ENCODE data around the gene ZMYND15.

Gene ZMYND15

DNA sequence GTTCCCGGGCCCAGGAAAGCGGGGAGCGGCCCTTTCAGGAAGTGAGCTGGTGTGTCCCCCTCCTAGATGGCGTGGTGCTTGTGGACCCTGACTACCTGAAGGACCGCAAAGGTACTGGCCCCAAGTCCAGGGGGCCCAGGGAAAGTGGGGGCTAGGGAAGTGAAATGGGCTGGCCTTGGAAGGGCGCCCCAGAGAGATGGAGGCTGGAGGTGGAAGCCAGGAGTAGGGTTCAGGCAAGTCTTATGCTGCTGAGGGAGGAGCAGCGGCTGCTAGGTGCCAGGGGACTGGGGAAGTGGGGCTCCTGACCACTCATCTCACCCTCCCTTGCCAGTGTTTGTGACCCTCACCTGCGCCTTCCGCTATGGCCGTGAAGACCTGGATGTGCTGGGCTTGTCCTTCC, 23.6 kb upstream of the ZMYND15 start:
- no peak for DNase-seq

DNA sequence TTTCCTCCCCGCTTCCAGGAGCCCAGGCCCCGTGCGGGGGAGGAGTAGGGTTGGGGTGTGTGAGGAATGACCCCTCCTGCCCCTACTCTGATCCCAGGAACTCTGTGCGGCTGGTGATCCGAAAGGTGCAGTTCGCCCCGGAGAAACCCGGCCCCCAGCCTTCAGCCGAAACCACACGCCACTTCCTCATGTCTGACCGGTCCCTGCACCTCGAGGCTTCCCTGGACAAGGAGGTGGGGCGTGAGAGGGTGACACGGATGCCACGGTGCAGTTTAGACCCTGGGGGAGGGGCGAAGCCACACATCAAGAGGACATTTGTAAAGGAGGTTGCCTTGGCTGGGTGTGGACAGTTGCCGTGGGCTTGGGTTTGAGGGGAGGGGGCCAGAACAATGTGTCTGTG, 21.8 kb upstream of the ZMYND15 start:
- DNase-seq = no peak

DNA sequence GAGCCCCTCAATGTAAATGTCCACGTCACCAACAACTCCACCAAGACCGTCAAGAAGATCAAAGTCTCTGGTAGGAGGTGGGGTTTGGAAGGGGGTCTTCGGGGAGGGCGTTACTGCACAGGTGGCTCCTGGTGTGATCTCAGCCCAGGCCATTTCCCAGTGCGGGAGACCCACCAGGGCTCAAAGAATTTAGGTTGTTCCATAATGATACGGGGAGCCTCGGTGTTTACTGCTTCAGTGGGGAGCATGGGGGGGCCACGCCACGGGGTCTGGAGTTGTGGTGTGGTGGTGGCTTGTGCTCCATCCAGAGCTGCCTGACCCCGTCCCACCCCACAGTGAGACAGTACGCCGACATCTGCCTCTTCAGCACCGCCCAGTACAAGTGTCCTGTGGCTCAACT, 21.4 kb upstream of the ZMYND15 start:
- no peak for DNase-seq

DNA sequence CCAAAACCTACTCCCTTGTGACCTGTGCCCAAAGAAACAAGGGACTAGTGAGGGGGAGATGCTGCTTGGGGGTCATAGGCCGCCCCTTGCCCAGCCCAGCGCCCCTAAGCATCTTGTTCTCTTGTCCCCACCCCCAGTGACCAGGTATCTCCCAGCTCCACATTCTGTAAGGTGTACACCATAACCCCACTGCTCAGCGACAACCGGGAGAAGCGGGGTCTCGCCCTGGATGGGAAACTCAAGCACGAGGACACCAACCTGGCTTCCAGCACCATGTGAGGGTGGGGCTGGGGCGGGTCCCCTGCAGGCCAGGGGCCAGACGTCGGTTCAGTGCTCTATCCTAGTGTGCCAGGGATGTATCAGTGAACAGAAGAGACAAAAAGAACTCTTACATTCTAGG, 20.5 kb upstream of the ZMYND15 start:
- DNase-seq = no peak

- no peak for DNase-seq
These were observed 19.9 kb upstream of the ZMYND15 start for GRCh38 chr17:4719684-4720221.

DNA sequence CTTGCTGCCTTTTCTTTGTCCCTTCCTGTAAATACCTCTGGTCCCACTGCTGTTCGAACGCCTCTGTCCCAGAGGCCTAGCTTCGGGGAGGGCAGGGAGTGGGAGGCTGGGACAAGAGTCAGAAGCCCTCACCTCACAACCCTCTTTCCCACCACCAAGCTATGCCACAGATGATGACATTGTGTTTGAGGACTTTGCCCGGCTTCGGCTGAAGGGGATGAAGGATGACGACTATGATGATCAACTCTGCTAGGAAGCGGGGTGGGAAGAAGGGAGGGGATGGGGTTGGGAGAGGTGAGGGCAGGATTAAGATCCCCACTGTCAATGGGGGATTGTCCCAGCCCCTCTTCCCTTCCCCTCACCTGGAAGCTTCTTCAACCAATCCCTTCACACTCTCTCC, 18.8 kb upstream of the ZMYND15 start:
- no peak for DNase-seq

DNA sequence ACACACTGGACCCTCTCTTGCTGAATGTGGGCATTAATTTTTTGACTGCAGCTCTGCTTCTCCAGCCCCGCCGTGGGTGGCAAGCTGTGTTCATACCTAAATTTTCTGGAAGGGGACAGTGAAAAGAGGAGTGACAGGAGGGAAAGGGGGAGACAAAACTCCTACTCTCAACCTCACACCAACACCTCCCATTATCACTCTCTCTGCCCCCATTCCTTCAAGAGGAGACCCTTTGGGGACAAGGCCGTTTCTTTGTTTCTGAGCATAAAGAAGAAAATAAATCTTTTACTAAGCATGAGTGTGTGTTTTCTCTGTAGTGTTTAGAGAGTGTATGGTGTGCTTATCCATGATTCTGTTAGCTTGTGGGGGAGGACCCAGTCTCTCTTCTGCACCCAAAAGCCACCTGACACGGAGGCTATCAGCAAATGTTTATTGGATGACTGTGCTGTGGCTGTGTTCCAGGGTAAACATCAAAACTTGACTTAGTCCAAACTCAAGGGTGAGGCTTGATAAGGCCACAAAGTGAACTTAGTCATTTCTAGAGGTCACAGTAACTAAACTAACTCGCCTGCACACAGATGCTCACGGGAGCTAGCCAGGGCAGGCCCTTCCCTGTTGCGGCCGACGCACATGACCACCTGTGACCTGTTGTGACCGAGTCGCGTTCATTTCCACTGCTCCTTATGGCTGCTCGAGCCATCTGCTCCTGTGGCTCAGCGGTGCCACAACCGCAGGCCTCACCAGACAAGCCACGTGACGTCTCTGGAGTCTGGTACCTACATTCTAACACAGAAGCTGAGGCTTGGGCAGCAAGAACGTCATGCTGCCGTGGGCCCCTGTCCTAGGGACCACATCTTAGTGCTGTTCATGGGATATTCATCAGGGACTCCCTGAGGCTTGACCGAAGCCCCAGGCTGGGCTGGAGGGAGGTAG, 18.2 kb upstream of the ZMYND15 start:
- peak; percentile 56 for DNase-seq

DNA sequence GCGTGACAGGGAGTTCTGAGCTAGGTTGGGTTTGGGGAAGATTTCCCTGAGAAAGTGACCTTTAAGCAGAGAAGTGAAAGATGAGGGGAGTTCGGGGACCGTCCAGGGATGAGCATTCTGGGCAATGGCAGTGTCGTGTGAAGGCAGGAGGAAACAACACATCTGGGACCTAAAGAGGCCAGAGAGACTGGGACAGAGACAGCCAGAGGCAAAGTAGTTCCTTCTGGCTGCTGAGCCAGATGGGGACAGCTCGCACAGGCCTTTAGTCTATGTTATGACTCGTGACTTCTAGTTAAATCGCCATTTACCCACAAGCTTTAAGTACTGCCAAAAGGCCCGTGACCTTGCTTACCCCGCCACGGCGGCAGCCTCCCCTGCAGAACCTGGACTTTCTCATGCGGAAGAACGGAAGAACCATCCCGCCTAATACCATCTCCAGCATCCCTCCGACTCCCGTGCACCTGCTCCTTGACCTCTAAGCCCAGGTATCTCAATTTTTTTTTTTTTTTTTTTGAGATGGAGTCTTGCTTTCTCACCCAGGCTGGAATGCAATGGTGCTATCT, 16.9 kb upstream of the ZMYND15 start:
- no peak for DNase-seq

DNA sequence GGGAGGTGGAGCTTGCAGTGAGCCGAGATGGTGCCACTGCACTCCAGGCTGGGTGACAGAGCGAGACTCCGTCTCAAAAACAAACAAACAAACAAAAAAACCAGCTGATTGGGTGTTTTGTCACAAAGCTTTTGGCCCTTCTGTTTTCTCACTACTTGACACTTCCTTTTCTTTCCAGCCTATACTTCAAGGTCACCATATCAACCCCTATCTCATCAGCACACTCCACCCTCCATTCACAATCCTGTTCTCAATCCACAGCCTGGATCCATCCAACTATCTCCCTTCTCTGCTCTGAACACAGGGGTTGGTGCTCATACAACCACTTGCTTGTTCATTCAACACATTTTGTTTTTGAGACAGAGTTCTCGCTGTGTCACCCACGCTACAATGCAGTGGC, 15.0 kb upstream of the ZMYND15 start:
- DNase-seq = no peak

DNA sequence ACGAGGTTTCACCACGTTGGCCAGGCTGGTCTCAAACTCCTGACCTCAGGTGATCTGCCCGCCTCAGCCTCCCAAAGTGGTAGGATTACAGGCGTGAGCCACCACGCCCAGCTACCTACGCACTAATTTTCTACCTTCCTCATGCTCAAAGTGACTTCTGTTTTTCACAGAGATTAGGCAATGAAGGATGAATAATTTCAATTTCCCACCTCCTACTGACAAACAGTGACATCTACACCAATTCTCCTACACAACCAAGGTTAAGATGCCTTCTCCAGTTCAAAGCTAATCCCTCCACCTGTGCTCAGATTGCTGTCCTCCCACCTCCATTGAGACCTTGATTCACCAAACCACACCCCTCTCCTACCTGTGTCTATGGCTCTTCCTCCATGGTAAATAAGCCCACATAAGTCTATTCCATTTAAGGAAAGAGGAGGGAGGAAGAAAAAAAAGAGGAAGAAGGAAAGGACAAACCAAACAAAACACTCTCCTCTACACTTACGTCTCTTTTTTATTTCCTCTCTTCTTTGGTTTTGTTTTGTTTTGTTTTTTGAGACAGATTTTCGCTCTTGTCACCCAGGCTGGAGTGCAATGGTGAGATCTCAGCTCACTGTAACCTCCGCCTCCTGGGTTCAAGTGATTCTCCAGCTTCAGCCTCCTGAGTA, 13.9 kb upstream of the ZMYND15 start:
- DNase-seq = no peak

DNA sequence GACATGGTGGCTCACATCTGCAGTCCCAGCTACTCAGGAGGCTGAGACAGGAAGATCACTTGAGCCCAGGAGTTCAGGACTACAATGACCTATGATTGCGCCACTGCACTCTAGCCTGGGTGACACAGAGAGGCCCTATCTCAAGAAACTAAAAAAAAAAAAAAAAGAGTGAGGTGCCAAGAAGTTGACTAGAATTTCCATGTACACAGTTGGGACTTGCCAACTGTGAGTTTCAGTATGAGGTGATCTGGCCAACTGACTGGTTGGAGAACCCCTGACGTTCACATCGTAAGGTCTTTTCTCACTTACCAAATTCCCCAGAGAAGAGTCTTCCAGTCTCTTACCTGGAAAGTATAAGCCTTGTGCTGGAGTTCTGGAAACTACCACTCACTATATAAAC, 11.5 kb upstream of the ZMYND15 start:
- peak; percentile 5 for DNase-seq

DNA sequence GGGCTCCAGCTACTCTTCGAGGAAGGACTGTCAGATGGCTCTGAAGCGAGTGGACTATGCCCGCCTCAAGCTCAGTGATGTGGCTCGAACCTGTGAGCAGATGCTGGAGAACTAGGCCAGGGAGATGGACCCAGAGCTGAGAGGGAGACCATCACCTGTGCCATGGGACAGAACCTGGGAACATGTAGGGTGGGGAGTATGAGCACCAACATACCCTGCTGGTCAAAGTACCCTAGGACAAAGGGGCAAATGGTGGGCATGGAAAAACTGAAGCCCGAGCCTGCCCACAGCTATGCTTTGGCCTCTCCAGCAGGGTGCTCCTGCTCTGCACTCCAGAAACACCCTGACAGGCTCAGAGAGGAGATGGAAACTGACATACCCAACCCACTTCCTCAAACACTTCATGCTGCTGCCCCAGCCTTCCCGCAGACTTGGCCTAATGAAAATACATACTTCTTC, 6.5 kb upstream of the ZMYND15 start:
- DNase-seq = peak; percentile 67

GRCh38 chr17:4734857-4735475, 4.7 kb upstream of the ZMYND15 start:
- no peak for DNase-seq

DNA sequence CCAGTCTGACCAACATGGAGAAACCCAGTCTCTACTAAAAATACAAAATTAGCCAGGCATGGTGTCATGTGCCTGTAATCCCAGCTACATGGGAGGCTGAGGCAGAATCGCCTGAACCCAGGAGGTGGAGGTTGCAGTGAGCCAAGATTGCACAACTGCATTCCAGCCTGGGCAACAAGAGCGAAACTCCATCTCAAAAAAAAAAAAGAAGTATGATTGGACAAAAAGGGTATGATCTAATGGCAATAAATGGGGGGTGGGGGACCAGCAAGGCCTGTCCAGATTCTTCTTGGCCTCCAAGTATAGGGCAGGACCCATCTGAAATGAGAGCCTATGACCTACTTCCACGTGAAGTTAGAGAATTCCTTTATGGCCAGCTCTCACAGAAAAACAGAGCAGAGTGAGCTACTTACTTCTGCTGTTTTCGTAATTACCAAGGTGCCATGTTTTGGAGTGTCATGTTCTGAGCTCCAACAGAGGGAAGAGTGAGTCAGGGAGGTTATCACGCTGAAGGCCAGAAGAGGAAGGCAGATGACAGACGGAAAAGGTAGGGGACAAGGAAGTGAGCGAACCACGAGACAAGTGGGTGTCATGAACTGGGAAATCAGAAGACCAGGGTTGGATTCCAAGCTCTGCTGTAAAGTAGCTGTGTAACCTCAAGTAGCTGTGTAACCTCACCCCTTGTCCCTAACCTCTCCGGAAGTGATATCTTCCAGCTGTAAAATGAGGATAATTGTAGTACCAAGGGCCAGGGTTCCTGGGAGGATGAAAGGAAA, 3.6 kb upstream of the ZMYND15 start:
- DNase-seq = no peak

GRCh38 chr17:4738136-4739121, 1.2 kb upstream of the ZMYND15 start:
- no peak for DNase-seq

GRCh38 chr17:4740025-4740351, 355 bp downstream of the ZMYND15 start:
- no peak for DNase-seq

- no peak for DNase-seq
These were observed 951 bp downstream of the ZMYND15 start for GRCh38 chr17:4740584-4740983.

GRCh38 chr17:4741544-4741943, 1.9 kb downstream of the ZMYND15 start:
- DNase-seq = no peak

DNA sequence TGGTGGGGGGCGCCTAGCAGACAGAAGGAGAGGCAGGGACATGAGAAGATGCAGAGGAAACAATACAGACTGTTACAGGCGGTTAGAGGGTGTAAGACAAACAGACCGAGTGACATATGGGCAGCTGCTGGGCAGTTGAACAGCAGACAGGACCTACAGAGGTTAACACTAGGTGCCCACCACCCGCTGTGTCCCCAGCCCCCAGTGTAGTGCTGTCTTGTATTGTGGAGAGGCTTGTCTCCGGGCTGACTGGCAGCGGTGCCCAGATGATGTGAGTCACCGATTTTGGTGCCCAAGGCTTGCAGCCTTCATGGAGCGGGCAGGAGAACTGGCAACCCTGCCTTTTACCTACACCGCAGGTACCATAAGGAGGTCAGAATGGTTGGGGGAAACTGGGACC, 2.5 kb downstream of the ZMYND15 start:
- no peak for DNase-seq

DNA sequence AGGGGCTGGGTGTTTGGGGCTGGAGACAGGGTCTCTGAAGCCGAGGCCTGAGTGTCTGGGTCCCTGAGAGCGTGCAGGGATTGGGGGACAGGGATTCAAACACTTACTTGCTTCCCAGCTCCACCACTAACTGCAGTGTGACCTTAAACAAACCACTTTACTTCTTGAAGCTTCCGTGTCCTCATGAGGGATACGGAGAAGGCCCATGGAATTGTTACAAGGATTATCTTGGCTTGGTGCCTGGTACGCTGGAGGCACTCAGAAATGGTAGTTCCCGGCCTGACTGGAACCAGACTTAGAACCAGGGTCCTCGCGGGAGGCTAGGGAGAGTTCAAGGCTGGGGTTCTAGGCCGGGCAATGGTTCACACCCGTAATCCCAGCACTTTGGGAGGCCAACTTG, 3.0 kb downstream of the ZMYND15 start:
- no peak for DNase-seq

DNA sequence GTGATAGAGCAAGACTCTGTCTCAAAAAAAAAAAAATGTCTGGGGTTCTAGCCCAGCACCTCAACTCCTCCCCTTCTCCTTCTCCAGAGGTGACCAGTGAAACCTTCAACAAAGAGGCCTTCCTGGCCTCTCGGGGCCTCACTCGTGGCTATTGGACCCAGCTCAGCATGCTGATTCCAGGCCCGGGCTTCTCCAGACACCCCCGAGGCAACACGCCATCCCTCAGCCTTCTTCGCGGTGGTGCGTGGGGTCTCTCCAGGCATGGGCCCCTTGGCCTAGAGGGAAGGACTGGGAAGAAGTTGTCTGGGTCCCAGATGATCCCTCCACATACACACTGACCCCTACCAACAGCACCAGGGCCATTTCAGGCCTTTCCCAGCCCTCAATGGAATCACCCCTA, 3.6 kb downstream of the ZMYND15 start:
- DNase-seq = no peak

Data from GF-D8 (cell line).